Renal cortical epithelial cell (primary cell): ENCODE data around the gene MIER3. TPM values are rescaled to one million over a fixed set of nuclear protein-coding genes. Genes with fewer than 3 reads are reported as not detected.

ENCODE experiments used
- DNase-seq: peaks from one replicate; pipeline ENCODE4 v3.0.0-alpha.2; 2011; ENCODE audit warnings: low read depth
- total RNA-seq: library from RNA; depleted of rRNA; stranded (reverse); fragments of >200 nt; gene quantifications from 2 replicates; pipeline ENCODE4 v1.2.3, GENCODE V29; 2014

The MIER3 gene
- total RNA-seq, 1 donor from 2014 or later: 43.5 TPM

- no peak for DNase-seq
These were observed 9.8 kb upstream of the MIER3 start for GRCh38 chr5:56961746-56962145.

- no peak for DNase-seq
These were observed 7.4 kb upstream of the MIER3 start for GRCh38 chr5:56959326-56959725.

GRCh38 chr5:56958595-56958994, 6.7 kb upstream of the MIER3 start:
- no peak for DNase-seq

GRCh38 chr5:56954262-56954661, 2.3 kb upstream of the MIER3 start:
- DNase-seq: no peak

- DNase-seq: no peak
These were observed 587 bp downstream of the MIER3 start for GRCh38 chr5:56951126-56951945.

GRCh38 chr5:56950626-56951125, 1.2 kb downstream of the MIER3 start:
- DNase-seq: peak; percentile 32

- DNase-seq: no peak
These were observed 4.9 kb downstream of the MIER3 start for GRCh38 chr5:56947052-56947451.

- no peak for DNase-seq
These were observed 9.9 kb downstream of the MIER3 start for GRCh38 chr5:56941981-56942380.

- no peak for DNase-seq
These were observed 13.1 kb downstream of the MIER3 start for GRCh38 chr5:56938858-56939257.

GRCh38 chr5:56934325-56934724, 17.6 kb downstream of the MIER3 start:
- no peak for DNase-seq

- DNase-seq: no peak
These were observed 29.0 kb downstream of the MIER3 start for GRCh38 chr5:56922922-56923321.

- DNase-seq: no peak
These were observed 31.8 kb downstream of the MIER3 start for GRCh38 chr5:56919942-56920662.

- DNase-seq: no peak
These were observed 33.9 kb downstream of the MIER3 start for GRCh38 chr5:56918054-56918453.

GRCh38 chr5:56917534-56917933, 34.4 kb downstream of the MIER3 start:
- no peak for DNase-seq

- no peak for DNase-seq
These were observed 37.2 kb downstream of the MIER3 start for GRCh38 chr5:56914678-56915077.

- DNase-seq: no peak
These were observed 38.2 kb downstream of the MIER3 start for GRCh38 chr5:56913766-56914165.

GRCh38 chr5:56910210-56910965, 41.5 kb downstream of the MIER3 start:
- DNase-seq: no peak

- DNase-seq: peak; percentile 87
These were observed 42.4 kb downstream of the MIER3 start, which contains the start of gene SETD9 for GRCh38 chr5:56909294-56910209. Gene SETD9 (plus strand): TSS chr5:56909596. CDS start chr5:56909646, 50 bp downstream.

- DNase-seq: no peak
These were observed 43.0 kb downstream of the MIER3 start for GRCh38 chr5:56908942-56909293.

- DNase-seq: peak; percentile 40
These were observed 50.9 kb downstream of the MIER3 start for GRCh38 chr5:56900858-56901578.
